Measurements from ENCODE around the gene SLC22A12.
"Not testable (repeated sequence)": the region's sequence is repeated elsewhere in the genome, so short reads cannot be mapped to it uniquely, and the experiment has no call there.

SLC22A12 gene

GRCh38 chr11:64583296-64584262, 7.4 kb upstream of the SLC22A12 start:
- in situ Hi-C loops (cut with MboI; ENCODE audit: low sequenced_read_pairs), result no loop called here

GRCh38 chr11:64585150-64585549, 5.9 kb upstream of the SLC22A12 start:
- in situ Hi-C loops (cut with MboI; ENCODE audit: low sequenced_read_pairs), result no loop called here

GRCh38 chr11:64586366-64586765, 4.7 kb upstream of the SLC22A12 start:
- in situ Hi-C loops (cut with MboI; ENCODE audit: low sequenced_read_pairs), result no loop called here

GRCh38 chr11:64588701-64589100, 2.3 kb upstream of the SLC22A12 start:
- in situ Hi-C loops (cut with MboI; ENCODE audit: low sequenced_read_pairs), result no loop called here

- in situ Hi-C loops (cut with MboI; ENCODE audit: low sequenced_read_pairs), result no loop called here
Observed at GRCh38 chr11:64591257-64592233, 525 bp downstream of the SLC22A12 start.

- in situ Hi-C loops (cut with MboI; ENCODE audit: low sequenced_read_pairs), result no loop called here
Observed at GRCh38 chr11:64592234-64592615, 1.2 kb downstream of the SLC22A12 start.

- in situ Hi-C loops (cut with MboI; ENCODE audit: low sequenced_read_pairs), result no loop called here
Observed at GRCh38 chr11:64592656-64593055, 1.6 kb downstream of the SLC22A12 start.

- in situ Hi-C loops (cut with MboI; ENCODE audit: low sequenced_read_pairs), result no loop called here
Observed at GRCh38 chr11:64593156-64594105, 2.4 kb downstream of the SLC22A12 start.

GRCh38 chr11:64594159-64594939, 3.3 kb downstream of the SLC22A12 start:
- in situ Hi-C loops (cut with MboI; ENCODE audit: low sequenced_read_pairs), result no loop called here

- in situ Hi-C loops (cut with MboI; ENCODE audit: low sequenced_read_pairs), result not testable (repeated sequence)
Observed at GRCh38 chr11:64595922-64596321, 4.9 kb downstream of the SLC22A12 start.

GRCh38 chr11:64597671-64598101, 6.7 kb downstream of the SLC22A12 start:
- in situ Hi-C loops (cut with MboI; ENCODE audit: low sequenced_read_pairs), result no loop called here

GRCh38 chr11:64598106-64598796, 7.2 kb downstream of the SLC22A12 start:
- in situ Hi-C loops (cut with MboI; ENCODE audit: low sequenced_read_pairs), result no loop called here

- in situ Hi-C loops (cut with MboI; ENCODE audit: low sequenced_read_pairs), result no loop called here
Observed at GRCh38 chr11:64598797-64599697, 8.0 kb downstream of the SLC22A12 start.

- in situ Hi-C loops (cut with MboI; ENCODE audit: low sequenced_read_pairs), result no loop called here
Observed at GRCh38 chr11:64599698-64600211, 8.7 kb downstream of the SLC22A12 start.

- in situ Hi-C loops (cut with MboI; ENCODE audit: low sequenced_read_pairs), result no loop called here
Observed at GRCh38 chr11:64600281-64600992, 9.4 kb downstream of the SLC22A12 start.

GRCh38 chr11:64601605-64602465, 10.8 kb downstream of the SLC22A12 start:
- in situ Hi-C loops (cut with MboI; ENCODE audit: low sequenced_read_pairs), result no loop called here
